IMR-90 (cell line): ENCODE results near the gene DPP10. TPM values are rescaled to one million over a fixed set of nuclear protein-coding genes. Genes with fewer than 3 reads are reported as not detected.

Experiments
- ATAC-seq: fragments of 200-7000 bp; cut with Tn5 transposase; 2 replicates; pipeline ENCODE4 v1.9.1; 2020; ENCODE audit warnings: low read depth, mild to moderate bottlenecking, moderate library complexity
- BruUV-seq: library from RNA; stranded (reverse); fragments of 400-500 nt; replicated peaks from 2 replicates; lab custom pipeline; 2021; lab: Mats Ljungman, UMichigan
- CTCF ChIA-PET: fragments of 300-600 bp; formaldehyde crosslinking; extraction: SDS; loops from one replicate; lab custom pipeline; 2021; ENCODE audit warnings: antibody characterized with exemption; lab: Yijun Ruan, JAX
- POLR2A ChIA-PET: fragments of 300-600 bp; sonication (Branson Sonifier 250); formaldehyde crosslinking; loops from one replicate; lab custom pipeline; 2022; ENCODE audit warnings: antibody characterized with exemption; ENCODE audit not compliant: unreplicated experiment; lab: Charles Lee
- DNase-seq: peaks from one replicate; pipeline ENCODE4 v3.0.0; 2013
- H2AFZ ChIP-seq: replicated peaks from 2 replicates; pipeline ENCODE3; 2013; ENCODE audit warnings: low read length, mild to moderate bottlenecking; ENCODE audit not compliant: poor library complexity
- H2AK5ac ChIP-seq: 2 replicates; pipeline ENCODE4 v1.6.1; 2013; ENCODE audit warnings: low read depth, low read length, inconsistent platforms
- H2AK9ac ChIP-seq: replicated peaks from 2 replicates; pipeline ENCODE3; 2013; ENCODE audit warnings: mild to moderate bottlenecking, low read depth, low read length, moderate library complexity; ENCODE audit not compliant: poor library complexity
- H2BK120ac ChIP-seq: 2 replicates; pipeline ENCODE4 v1.6.1; 2013; ENCODE audit warnings: low read depth, low read length, inconsistent platforms
- H2BK15ac ChIP-seq: 3 replicates; pipeline ENCODE4 v1.6.1; 2013; ENCODE audit warnings: low read depth, low read length, inconsistent platforms
- H2BK20ac ChIP-seq: 2 replicates; pipeline ENCODE4 v1.6.1; 2013; ENCODE audit warnings: low read depth, mild to moderate bottlenecking, inconsistent platforms, low read length, moderate library complexity
- H2BK5ac ChIP-seq: 2 replicates; pipeline ENCODE4 v1.6.1; 2013; ENCODE audit warnings: mild to moderate bottlenecking, low read depth, low read length, inconsistent platforms; ENCODE audit not compliant: poor library complexity, severe bottlenecking
- H3K14ac ChIP-seq: replicated peaks from 2 replicates; pipeline ENCODE4 v1.6.1; 2013; ENCODE audit warnings: low read depth, low read length, inconsistent platforms
- H3K18ac ChIP-seq: 2 replicates; pipeline ENCODE4 v1.6.1; 2013; ENCODE audit warnings: low read depth, low read length, control low read depth
- H3K23ac ChIP-seq: 2 replicates; pipeline ENCODE4 v1.6.1; 2013; ENCODE audit warnings: low read depth, low read length, inconsistent platforms
- H3K27ac ChIP-seq: 2 replicates; pipeline ENCODE4 v1.5.1; 2013; ENCODE audit warnings: mild to moderate bottlenecking, control low read depth, low read length; ENCODE audit not compliant: insufficient read depth
- H3K27me3 ChIP-seq: 2 replicates; pipeline ENCODE4 v1.6.1; 2013; ENCODE audit warnings: low read length; ENCODE audit not compliant: control insufficient read depth, insufficient read depth
- H3K36me3 ChIP-seq: 2 replicates; pipeline ENCODE4 v1.6.1; 2013; ENCODE audit warnings: low read length, mixed read lengths; ENCODE audit not compliant: control insufficient read depth, insufficient read depth
- H3K4ac ChIP-seq: 2 replicates; pipeline ENCODE4 v1.6.1; 2013; ENCODE audit warnings: low read depth, low read length, inconsistent platforms
- H3K4me1 ChIP-seq: 2 replicates; pipeline ENCODE4 v1.6.1; 2013; ENCODE audit warnings: low read length, mixed read lengths; ENCODE audit not compliant: control insufficient read depth, insufficient read depth
- H3K4me2 ChIP-seq: 2 replicates; pipeline ENCODE4 v1.6.1; 2013; ENCODE audit warnings: low read depth, mild to moderate bottlenecking, control low read depth, low read length, moderate library complexity
- H3K4me3 ChIP-seq: 2 replicates; pipeline ENCODE4 v1.5.1; 2013; ENCODE audit warnings: low read depth, mild to moderate bottlenecking, control low read depth, low read length, moderate library complexity; ENCODE audit not compliant: insufficient read depth
- H3K56ac ChIP-seq: 2 replicates; pipeline ENCODE4 v1.6.1; 2013; ENCODE audit warnings: low read length, inconsistent platforms; ENCODE audit not compliant: insufficient read depth; ENCODE audit errors: extremely low read depth
- H3K79me1 ChIP-seq, 2 experiments: 2 replicates each; pipeline ENCODE4 v1.6.1; 2013; ENCODE audit warnings: low read length in 2 of 2, inconsistent platforms in 1 of 2, low read depth in 1 of 2
- H3K9ac ChIP-seq: 2 replicates; pipeline ENCODE4 v1.6.1; 2013; ENCODE audit warnings: low read depth, low read length, control low read depth
- H3K9me1 ChIP-seq: 2 replicates; pipeline ENCODE4 v1.6.1; 2013; ENCODE audit warnings: low read length, inconsistent platforms; ENCODE audit not compliant: insufficient read depth
- H3K9me3 ChIP-seq: 2 replicates; pipeline ENCODE4 v1.6.1; 2013; ENCODE audit warnings: low read length; ENCODE audit not compliant: control insufficient read depth, insufficient read depth
- H4K20me1 ChIP-seq: 2 replicates; pipeline ENCODE4 v1.6.1; 2013; ENCODE audit warnings: low read length, inconsistent platforms; ENCODE audit not compliant: insufficient read depth
- H4K5ac ChIP-seq: 2 replicates; pipeline ENCODE4 v1.6.1; 2013; ENCODE audit warnings: mild to moderate bottlenecking, low read depth, low read length, control low read depth
- H4K8ac ChIP-seq, 2 experiments: 2 replicates each; pipeline ENCODE4 v1.6.1; 2013; ENCODE audit warnings: low read depth in 2 of 2, low read length in 2 of 2, control low read depth in 1 of 2, inconsistent platforms in 1 of 2
- H4K91ac ChIP-seq: 2 replicates; pipeline ENCODE4 v1.6.1; 2013; ENCODE audit warnings: low read depth, low read length, inconsistent platforms; ENCODE audit not compliant: insufficient read depth
- CEBPB ChIP-seq: IDR thresholded peaks from 2 replicates; pipeline ENCODE4 v1.6.1; 2012; ENCODE audit warnings: low read depth, low read length, improper control_type of control experiment
- MAFK ChIP-seq: IDR thresholded peaks from 2 replicates; pipeline ENCODE4 v1.6.1; 2012; ENCODE audit warnings: low read depth, low read length, improper control_type of control experiment
- WGBS, 2 experiments: methylation state at CpG; one replicate each; pipeline versions ENCODE4 v1.1.5 to v1.1.7; 2013; ENCODE audit warnings: missing lambda C conversion rate in 2 of 2; ENCODE audit not compliant: insufficient read length in 1 of 2; ENCODE audit errors: extremely low coverage in 2 of 2; 5-methylcytosine and 5-hydroxymethylcytosine counted together
- dilution Hi-C: fragments of 300-500 bp; cut with HindIII; formaldehyde crosslinking; loops from one replicate; pipeline ENCODE4 v1.14.3; 2018; ENCODE audit warnings: low sequenced_read_pairs; ENCODE audit not compliant: unreplicated experiment
- in situ Hi-C: fragments of 300-500 bp; cut with MboI; formaldehyde crosslinking; loops from 3 replicates; pipeline ENCODE4 v1.14.3; 2019; ENCODE audit warnings: low sequenced_read_pairs, inconsistent platforms, mixed read lengths
- intact Hi-C: fragments of 100-400 bp; cut with micrococcal nuclease; formaldehyde crosslinking; loops from 2 replicates; pipeline ENCODE4 v1.10.0; 2022
- polyA plus RNA-seq, 3 experiments: library from polyadenylated mRNA; depleted of rRNA; stranded (reverse); fragments of >200 nt; gene quantifications; 2 replicates each; pipeline ENCODE4 v1.2.3, GENCODE V29; 2012; ENCODE audit warnings: low replicate concordance in 1 of 3
- total RNA-seq: library from RNA; depleted of rRNA; stranded (reverse); fragments of >200 nt; gene quantifications from 2 replicates; pipeline ENCODE4 v1.2.3, GENCODE V29; 2012
- TF ChIP-seq, protein P1 (sequence below): conservative IDR thresholded peaks from 2 replicates; pipeline ENCODE4 v1.5.1; 2012; ENCODE audit warnings: mild to moderate bottlenecking, low read depth, low read length, improper control_type of control experiment

Gene DPP10
- total and polyA plus RNA-seq, 2 of the 4 experiments (the other 2 are of a cell fraction) = not detected

- Histone ChIP-seq H3K23ac (no peak overlapping the region), H3K14ac (no peak overlapping the region), H2AK5ac (no peak overlapping the region), H3K27me3 (no peaks in the 10 kb centered on the region), H2AFZ (no peak overlapping the region), H4K20me1 (no peaks in the 10 kb centered on the region), H4K5ac (no peak overlapping the region), H3K4me2 (no peak overlapping the region), H3K27ac (no peak overlapping the region), H2BK5ac (no peak overlapping the region), H2BK15ac (no peak overlapping the region), H2BK20ac (no peak overlapping the region), H3K4me1 (no peaks in the 10 kb centered on the region), H3K4me3 (no peak overlapping the region), H2AK9ac (no peak overlapping the region), H2BK120ac (no peak overlapping the region), H4K8ac (no peak overlapping the region), H3K79me1 (no peaks in the 10 kb centered on the region), H3K36me3 (no peaks in the 10 kb centered on the region), H4K91ac (no peak overlapping the region), H3K9ac (no peak overlapping the region), H3K18ac (no peak overlapping the region), H3K9me1 (no peaks in the 10 kb centered on the region), H3K56ac (no peak overlapping the region), H3K9me3 (no peaks in the 10 kb centered on the region), H3K4ac (no peak overlapping the region)
- TF ChIP-seq MAFK (peak; percentile 15; the same call in 1 of the 2 replicates), CEBPB (no peak)
- TF ChIP-seq, protein P1, sequence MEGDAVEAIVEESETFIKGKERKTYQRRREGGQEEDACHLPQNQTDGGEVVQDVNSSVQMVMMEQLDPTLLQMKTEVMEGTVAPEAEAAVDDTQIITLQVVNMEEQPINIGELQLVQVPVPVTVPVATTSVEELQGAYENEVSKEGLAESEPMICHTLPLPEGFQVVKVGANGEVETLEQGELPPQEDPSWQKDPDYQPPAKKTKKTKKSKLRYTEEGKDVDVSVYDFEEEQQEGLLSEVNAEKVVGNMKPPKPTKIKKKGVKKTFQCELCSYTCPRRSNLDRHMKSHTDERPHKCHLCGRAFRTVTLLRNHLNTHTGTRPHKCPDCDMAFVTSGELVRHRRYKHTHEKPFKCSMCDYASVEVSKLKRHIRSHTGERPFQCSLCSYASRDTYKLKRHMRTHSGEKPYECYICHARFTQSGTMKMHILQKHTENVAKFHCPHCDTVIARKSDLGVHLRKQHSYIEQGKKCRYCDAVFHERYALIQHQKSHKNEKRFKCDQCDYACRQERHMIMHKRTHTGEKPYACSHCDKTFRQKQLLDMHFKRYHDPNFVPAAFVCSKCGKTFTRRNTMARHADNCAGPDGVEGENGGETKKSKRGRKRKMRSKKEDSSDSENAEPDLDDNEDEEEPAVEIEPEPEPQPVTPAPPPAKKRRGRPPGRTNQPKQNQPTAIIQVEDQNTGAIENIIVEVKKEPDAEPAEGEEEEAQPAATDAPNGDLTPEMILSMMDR = no peak
- 70% methylated on average over 2 of the region's 4 CpGs; no CpG with 5 or more reads in 1 of the 2 experiments for WGBS, 2 experiments
- no peak for ATAC-seq
- dilution Hi-C loops (no loop called here), intact Hi-C loops (no loop called here), in situ Hi-C loops (no loop called here)
- POLR2A ChIA-PET = no interaction called here
- BruUV-seq = no TSS peak
- CTCF ChIA-PET = no interaction called here
- DNase-seq = no peak
These were observed 871.7 kb downstream of the DPP10 start for GRCh38 chr2:115314119-115314518.
